GM12875 (cell line): ENCODE results near the gene COPG1.

Source experiments
- H3K4me3 ChIP-seq: one replicate; pipeline ENCODE4 v1.5.1; 2011; ENCODE audit warnings: low read depth, low read length, control low read depth
- CTCF ChIP-seq: IDR thresholded peaks from 2 replicates; pipeline ENCODE4 v1.5.1; 2011; ENCODE audit warnings: low read depth, mild to moderate bottlenecking, control low read depth, inconsistent platforms, low read length, moderate library complexity, borderline replicate concordance; ENCODE audit not compliant: insufficient read depth

The COPG1 gene

GRCh38 chr3:129317848-129318247 is 68.4 kb downstream of the COPG1 start:
- no peak overlapping the region for H3K4me3 ChIP-seq
- no peak for TF ChIP-seq CTCF

GRCh38 chr3:129318921-129319320 is 69.5 kb downstream of the COPG1 start:
- no peak overlapping the region for H3K4me3 ChIP-seq
- TF ChIP-seq CTCF = no peak

GRCh38 chr3:129320261-129320660 is 70.9 kb downstream of the COPG1 start:
- TF ChIP-seq CTCF = no peak
- no peak overlapping the region for H3K4me3 ChIP-seq

- TF ChIP-seq CTCF = no peak
- H3K4me3 ChIP-seq = no peak overlapping the region
Measured at GRCh38 chr3:129320825-129321487, 71.5 kb downstream of the COPG1 start.

GRCh38 chr3:129321887-129322286 is 72.5 kb downstream of the COPG1 start:
- no peak for TF ChIP-seq CTCF
- H3K4me3 ChIP-seq = no peak overlapping the region

GRCh38 chr3:129323651-129324294 is 74.4 kb downstream of the COPG1 start:
- no peak overlapping the region for H3K4me3 ChIP-seq
- peak; percentile 70 for TF ChIP-seq CTCF

GRCh38 chr3:129324855-129325254 is 75.4 kb downstream of the COPG1 start:
- H3K4me3 ChIP-seq = no peak overlapping the region
- TF ChIP-seq CTCF = no peak
